ENCODE data around the gene SMAD9.
A peak's percentile ranks its signal among the peaks of the same experiment; 100 is the strongest.

The SMAD9 gene

DNA sequence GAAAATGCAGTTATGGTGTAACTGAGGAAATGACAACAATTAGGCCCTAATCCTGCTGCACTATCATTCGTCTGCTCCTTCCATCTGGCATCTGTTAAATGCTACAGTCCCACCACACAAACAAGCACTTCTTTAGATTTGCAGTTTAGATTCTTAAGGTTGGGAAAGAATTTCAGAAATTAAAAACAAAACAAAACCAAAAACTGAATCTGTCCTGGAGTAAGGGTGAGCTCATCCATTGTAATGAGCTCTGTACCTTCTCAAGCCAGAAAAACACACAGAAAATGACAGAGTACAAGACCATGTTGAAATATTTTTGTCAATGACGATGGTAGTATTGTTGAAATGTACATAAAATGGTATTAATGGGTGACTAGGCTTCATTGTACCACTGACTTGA, 28.3 kb downstream of the SMAD9 start:
- Histone ChIP-seq H2BK12ac (ENCODE audit: low read length in 2 of 2) (no peak overlapping the region), H2BK15ac (ENCODE audit: low read depth, poor library complexity, severe bottlenecking) (no peak overlapping the region), H3K4me2 (ENCODE audit: low read length, poor library complexity, severe bottlenecking) (no peak overlapping the region), H3K4me1 (ENCODE audit: control insufficient read depth, insufficient read depth, low read depth, low read length) (no peaks in the 10 kb centered on the region), H2BK120ac (ENCODE audit: low read depth, low read length) (no peak overlapping the region), H2BK5ac (ENCODE audit: low read depth, low read length, poor library complexity, severe bottlenecking) (no peak overlapping the region), H3K4ac (ENCODE audit: low read depth in 1 of 2, low read length in 2 of 2) (no peak overlapping the region), H3K23ac (ENCODE audit: low read length in 2 of 2) (no peak overlapping the region), H3K9me3 (ENCODE audit: control insufficient read depth, low read length) (no peaks in the 10 kb centered on the region), H3K36me3 (ENCODE audit: control insufficient read depth in 1 of 2, insufficient read depth in 2 of 2, low read depth in 1 of 2, low read length in 2 of 2) (no peaks in the 10 kb centered on the region), H3K4me3 (ENCODE audit: insufficient read depth in 1 of 2, low read depth in 1 of 2, low read length in 2 of 2) (no peak overlapping the region), H3K18ac (ENCODE audit: low read depth in 1 of 2, low read length in 2 of 2) (no peak overlapping the region), H4K91ac (ENCODE audit: low read length) (no peak overlapping the region), H3K27me3 (ENCODE audit: control insufficient read depth in 1 of 2, insufficient read depth in 1 of 2, low read length in 2 of 2) (no peaks in the 10 kb centered on the region), H2AK5ac (ENCODE audit: low read length, severe bottlenecking) (no peak overlapping the region), H3K14ac (ENCODE audit: low read length in 2 of 2) (no peak overlapping the region), H3K27ac (ENCODE audit: low read length, poor library complexity, severe bottlenecking) (no peak overlapping the region), H2AFZ (ENCODE audit: low read depth, low read length) (no peak overlapping the region), H3K9ac (ENCODE audit: low read length) (no peak overlapping the region), H3K79me1 (replicated peaks; ENCODE audit: low read length, poor library complexity, severe bottlenecking) (no peaks in the 10 kb centered on the region), H4K8ac (ENCODE audit: low read length) (no peak overlapping the region)
- DNase-seq: peak; percentile 12
- 63% methylated on average over 2 of the region's 2 CpGs for WGBS

DNA sequence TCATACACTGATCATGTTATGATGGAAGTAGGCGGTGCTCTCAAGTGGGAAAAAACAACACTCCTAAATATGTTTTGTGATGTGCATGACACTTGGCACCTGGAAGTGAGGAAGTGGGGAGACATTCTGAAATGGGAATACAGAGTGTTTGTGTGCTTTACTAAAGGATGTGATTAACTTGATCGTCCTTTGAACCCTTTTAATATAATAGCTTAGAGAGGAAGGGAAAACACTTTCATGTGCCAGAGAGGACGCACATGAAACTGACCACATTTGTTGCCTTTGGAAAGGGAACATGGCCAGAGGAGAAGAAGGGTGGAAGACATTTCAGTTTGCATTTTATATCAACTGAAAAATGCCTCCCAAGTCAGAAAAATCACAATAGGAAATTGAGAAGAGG, 31.4 kb downstream of the SMAD9 start:
- no peak overlapping the region for H2BK12ac ChIP-seq (ENCODE audit: low read length in 2 of 2)
- H2BK15ac ChIP-seq (ENCODE audit: low read depth, poor library complexity, severe bottlenecking): no peak overlapping the region
- no peak overlapping the region for H3K23ac ChIP-seq (ENCODE audit: low read length in 2 of 2)
- 93% methylated on average over 3 of the region's 3 CpGs for WGBS
- H3K4me3 ChIP-seq (ENCODE audit: insufficient read depth in 1 of 2, low read depth in 1 of 2, low read length in 2 of 2): no peak overlapping the region
- no peak overlapping the region for H2BK120ac ChIP-seq (ENCODE audit: low read depth, low read length)
- no peak overlapping the region for H2AK5ac ChIP-seq (ENCODE audit: low read length, severe bottlenecking)
- H4K8ac ChIP-seq (ENCODE audit: low read length): no peak overlapping the region
- H3K14ac ChIP-seq (ENCODE audit: low read length in 2 of 2): no peak overlapping the region
- peaks cover 0 to 6% of the 10 kb centered on the region in 2 experiments for H3K27me3 ChIP-seq (ENCODE audit: control insufficient read depth in 1 of 2, insufficient read depth in 1 of 2, low read length in 2 of 2)
- H3K79me1 ChIP-seq (replicated peaks; ENCODE audit: low read length, poor library complexity, severe bottlenecking): no peaks in the 10 kb centered on the region
- no peak overlapping the region for H2AFZ ChIP-seq (ENCODE audit: low read depth, low read length)
- no peak for DNase-seq
- no peak overlapping the region for H2BK5ac ChIP-seq (ENCODE audit: low read depth, low read length, poor library complexity, severe bottlenecking)
- no peak overlapping the region for H3K9ac ChIP-seq (ENCODE audit: low read length)
- no peak overlapping the region for H3K27ac ChIP-seq (ENCODE audit: low read length, poor library complexity, severe bottlenecking)
- H3K9me3 ChIP-seq (ENCODE audit: control insufficient read depth, low read length): no peaks in the 10 kb centered on the region
- peaks cover 4% of the 10 kb centered on the region for H3K4me1 ChIP-seq (ENCODE audit: control insufficient read depth, insufficient read depth, low read depth, low read length)
- no peaks in the 10 kb centered on the region for H3K36me3 ChIP-seq (ENCODE audit: control insufficient read depth in 1 of 2, insufficient read depth in 2 of 2, low read depth in 1 of 2, low read length in 2 of 2)
- no peak overlapping the region for H3K4me2 ChIP-seq (ENCODE audit: low read length, poor library complexity, severe bottlenecking)
- H4K91ac ChIP-seq (ENCODE audit: low read length): no peak overlapping the region
- no peak overlapping the region for H3K18ac ChIP-seq (ENCODE audit: low read depth in 1 of 2, low read length in 2 of 2)
- peak overlapping the region in 1 of 2 experiments; percentile 6 for H3K4ac ChIP-seq (ENCODE audit: low read depth in 1 of 2, low read length in 2 of 2)

DNA sequence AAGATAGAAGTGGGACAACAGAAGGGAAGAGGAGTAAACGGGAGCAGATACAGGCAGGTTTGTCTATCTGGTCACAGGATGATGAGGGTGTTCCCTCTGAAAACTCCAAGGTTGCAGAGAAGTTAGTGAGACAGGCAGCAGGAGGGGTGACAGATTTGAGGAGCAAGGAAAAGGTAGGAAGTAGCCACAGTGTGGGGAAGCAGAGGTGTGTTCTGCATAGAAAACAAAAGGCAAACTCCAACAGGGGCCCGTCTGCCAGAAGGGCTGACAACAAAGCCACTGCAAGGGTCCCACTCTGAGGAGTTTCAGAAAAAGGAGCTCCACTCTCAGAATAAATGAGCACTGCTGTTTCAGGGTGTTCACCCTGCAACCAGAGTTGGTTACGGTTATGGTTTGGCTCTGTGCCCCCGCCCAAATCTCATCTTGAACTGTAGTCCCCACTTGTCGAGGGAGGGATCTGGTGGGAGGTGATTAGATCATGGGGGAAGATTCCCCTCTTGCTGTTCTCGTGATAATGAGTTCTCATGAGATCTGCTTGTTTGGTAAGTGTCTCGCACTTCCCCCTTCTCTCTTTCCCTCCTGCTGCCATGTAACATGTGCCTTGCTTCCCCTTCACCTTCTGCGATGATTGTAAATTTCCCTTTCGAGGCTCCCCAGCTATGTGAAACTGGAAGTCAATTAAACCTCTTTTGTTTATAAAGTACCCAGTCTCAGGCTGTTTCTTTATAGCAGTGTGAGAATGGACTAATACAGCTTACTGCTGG, 32.1 kb downstream of the SMAD9 start:
- Histone ChIP-seq H2BK12ac (ENCODE audit: low read length in 2 of 2) (no peak overlapping the region), H3K4ac (ENCODE audit: low read depth in 1 of 2, low read length in 2 of 2) (no peak overlapping the region), H3K4me2 (ENCODE audit: low read length, poor library complexity, severe bottlenecking) (no peak overlapping the region), H3K36me3 (ENCODE audit: control insufficient read depth in 1 of 2, insufficient read depth in 2 of 2, low read depth in 1 of 2, low read length in 2 of 2) (no peaks in the 10 kb centered on the region), H3K4me3 (ENCODE audit: insufficient read depth in 1 of 2, low read depth in 1 of 2, low read length in 2 of 2) (no peak overlapping the region), H2AK5ac (ENCODE audit: low read length, severe bottlenecking) (no peak overlapping the region), H2BK15ac (ENCODE audit: low read depth, poor library complexity, severe bottlenecking) (no peak overlapping the region), H3K79me1 (replicated peaks; ENCODE audit: low read length, poor library complexity, severe bottlenecking) (no peaks in the 10 kb centered on the region), H3K27me3 (ENCODE audit: control insufficient read depth in 1 of 2, insufficient read depth in 1 of 2, low read length in 2 of 2) (peaks cover 0 to 6% of the 10 kb centered on the region in 2 experiments), H3K9me3 (ENCODE audit: control insufficient read depth, low read length) (no peaks in the 10 kb centered on the region), H2BK5ac (ENCODE audit: low read depth, low read length, poor library complexity, severe bottlenecking) (no peak overlapping the region), H3K23ac (ENCODE audit: low read length in 2 of 2) (no peak overlapping the region), H3K14ac (ENCODE audit: low read length in 2 of 2) (no peak overlapping the region), H3K9ac (ENCODE audit: low read length) (no peak overlapping the region), H2AFZ (ENCODE audit: low read depth, low read length) (no peak overlapping the region), H2BK120ac (ENCODE audit: low read depth, low read length) (no peak overlapping the region), H3K27ac (ENCODE audit: low read length, poor library complexity, severe bottlenecking) (no peak overlapping the region), H3K4me1 (ENCODE audit: control insufficient read depth, insufficient read depth, low read depth, low read length) (peaks cover 4% of the 10 kb centered on the region), H4K8ac (ENCODE audit: low read length) (no peak overlapping the region), H4K91ac (ENCODE audit: low read length) (no peak overlapping the region), H3K18ac (ENCODE audit: low read depth in 1 of 2, low read length in 2 of 2) (no peak overlapping the region)
- no peak for DNase-seq
- 82% methylated on average over 5 of the region's 9 CpGs for WGBS

DNA sequence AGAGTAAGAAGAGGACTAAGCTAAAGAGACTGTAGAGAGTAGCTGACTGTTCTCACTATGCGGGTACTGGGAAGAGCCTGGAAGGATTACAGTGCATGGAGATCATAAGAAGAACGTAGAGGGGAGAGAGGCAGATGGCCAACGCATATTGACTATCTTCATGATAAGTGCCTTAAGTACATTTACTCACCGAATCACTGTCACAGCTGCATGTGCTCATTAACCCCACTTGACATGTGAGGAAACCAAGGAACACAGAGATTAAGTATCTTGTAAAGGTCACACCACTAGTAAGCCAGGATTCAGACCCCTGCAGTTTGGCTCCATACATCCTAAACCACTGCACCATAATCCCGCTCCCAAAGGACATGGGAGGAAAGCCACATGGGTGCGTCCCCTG, 34.1 kb downstream of the SMAD9 start:
- no peaks in the 10 kb centered on the region for H3K9me3 ChIP-seq (ENCODE audit: control insufficient read depth, low read length)
- H3K23ac ChIP-seq (ENCODE audit: low read length in 2 of 2): no peak overlapping the region
- H3K18ac ChIP-seq (ENCODE audit: low read depth in 1 of 2, low read length in 2 of 2): no peak overlapping the region
- no peaks in the 10 kb centered on the region for H3K79me1 ChIP-seq (replicated peaks; ENCODE audit: low read length, poor library complexity, severe bottlenecking)
- H3K27ac ChIP-seq (ENCODE audit: low read length, poor library complexity, severe bottlenecking): no peak overlapping the region
- H4K91ac ChIP-seq (ENCODE audit: low read length): no peak overlapping the region
- no peak overlapping the region for H3K9ac ChIP-seq (ENCODE audit: low read length)
- WGBS: 63% methylated on average over 6 of the region's 6 CpGs
- H3K4me3 ChIP-seq (ENCODE audit: insufficient read depth in 1 of 2, low read depth in 1 of 2, low read length in 2 of 2): no peak overlapping the region
- H2BK12ac ChIP-seq (ENCODE audit: low read length in 2 of 2): no peak overlapping the region
- no peak for DNase-seq
- no peak overlapping the region for H3K14ac ChIP-seq (ENCODE audit: low read length in 2 of 2)
- no peak overlapping the region for H3K4ac ChIP-seq (ENCODE audit: low read depth in 1 of 2, low read length in 2 of 2)
- no peak overlapping the region for H2BK15ac ChIP-seq (ENCODE audit: low read depth, poor library complexity, severe bottlenecking)
- H2BK5ac ChIP-seq (ENCODE audit: low read depth, low read length, poor library complexity, severe bottlenecking): no peak overlapping the region
- H3K36me3 ChIP-seq (ENCODE audit: control insufficient read depth in 1 of 2, insufficient read depth in 2 of 2, low read depth in 1 of 2, low read length in 2 of 2): no peaks in the 10 kb centered on the region
- peaks cover 0 to 6% of the 10 kb centered on the region in 2 experiments for H3K27me3 ChIP-seq (ENCODE audit: control insufficient read depth in 1 of 2, insufficient read depth in 1 of 2, low read length in 2 of 2)
- peaks cover 4% of the 10 kb centered on the region for H3K4me1 ChIP-seq (ENCODE audit: control insufficient read depth, insufficient read depth, low read depth, low read length)
- no peak overlapping the region for H2AK5ac ChIP-seq (ENCODE audit: low read length, severe bottlenecking)
- H3K4me2 ChIP-seq (ENCODE audit: low read length, poor library complexity, severe bottlenecking): no peak overlapping the region
- no peak overlapping the region for H2AFZ ChIP-seq (ENCODE audit: low read depth, low read length)
- no peak overlapping the region for H2BK120ac ChIP-seq (ENCODE audit: low read depth, low read length)
- H4K8ac ChIP-seq (ENCODE audit: low read length): no peak overlapping the region
